ENCODE measurements around the gene JARID2. TPM values are rescaled to one million over a fixed set of nuclear protein-coding genes. Genes with fewer than 3 reads are reported as not detected.

Gene JARID2
- total RNA-seq, 2 donors from 2014 or later, result 7.9 to 8.6 TPM

DNA sequence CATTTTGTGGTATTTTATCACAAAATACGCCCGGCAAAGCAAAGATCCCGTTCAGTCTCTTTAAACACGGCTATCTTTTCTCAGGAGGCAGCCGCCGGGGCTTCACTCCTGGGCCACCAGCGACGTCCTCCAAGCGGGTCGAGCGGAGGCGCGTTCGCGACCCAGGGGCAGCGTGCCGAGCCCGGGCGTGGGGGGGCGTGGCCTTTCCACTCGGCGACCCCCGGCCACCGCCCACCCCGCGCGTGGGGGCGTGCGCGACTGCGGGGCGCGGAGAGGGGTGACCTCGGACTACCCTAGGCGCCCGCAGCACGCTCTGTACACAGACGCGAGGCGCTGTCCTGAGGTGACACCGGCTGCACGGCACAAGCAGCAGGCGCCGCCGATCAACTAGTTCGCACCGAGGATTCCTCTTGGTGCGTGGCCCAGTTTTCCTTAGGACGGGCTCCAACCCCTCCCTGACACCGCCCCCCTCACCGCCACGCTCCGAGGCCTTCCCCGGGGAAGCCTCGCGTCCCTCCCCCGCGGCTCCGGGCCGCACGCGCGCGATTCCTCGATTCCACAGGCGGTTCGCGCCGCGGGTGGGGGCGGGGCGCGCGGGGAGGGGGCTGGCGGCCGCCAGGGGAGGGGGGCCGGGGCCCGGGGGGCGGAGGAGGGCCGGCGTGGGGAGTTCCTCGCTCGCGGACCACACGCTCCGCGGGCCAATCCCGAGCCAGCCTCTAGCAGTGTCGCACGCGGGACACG, 1.1 kb upstream of the JARID2 start:
- intact Hi-C loops (cut with DNase I), result loop anchor here (5.0 to 10.0 kb wide), 3 partner anchors 143 to 370 kb away; no protein-coding TSS in a partner anchor
- peak; percentile 89 for DNase-seq
- peak; percentile 47 to 55 for ATAC-seq

DNA sequence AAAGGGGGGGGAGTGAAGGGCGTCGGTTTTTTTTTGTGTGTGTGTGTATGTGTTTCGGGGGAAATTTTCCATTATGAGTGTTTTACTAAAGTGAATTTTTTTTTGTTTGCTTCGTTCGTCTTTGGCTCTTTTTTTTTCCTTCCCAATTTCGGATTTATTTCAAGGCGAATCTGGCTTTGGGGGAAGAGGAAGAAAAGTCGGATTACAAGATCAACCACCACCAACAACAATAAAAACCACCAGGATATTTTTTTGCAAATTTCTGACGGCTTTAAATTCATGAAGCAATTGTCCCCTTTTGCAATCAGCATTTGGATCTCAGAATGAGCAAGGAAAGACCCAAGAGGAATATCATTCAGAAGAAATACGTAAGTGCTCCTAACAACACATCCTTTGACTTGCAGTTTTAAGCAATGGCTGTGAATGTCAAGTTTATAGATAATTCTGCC, 372 bp downstream of the JARID2 start:
- no peak for ATAC-seq

DNA sequence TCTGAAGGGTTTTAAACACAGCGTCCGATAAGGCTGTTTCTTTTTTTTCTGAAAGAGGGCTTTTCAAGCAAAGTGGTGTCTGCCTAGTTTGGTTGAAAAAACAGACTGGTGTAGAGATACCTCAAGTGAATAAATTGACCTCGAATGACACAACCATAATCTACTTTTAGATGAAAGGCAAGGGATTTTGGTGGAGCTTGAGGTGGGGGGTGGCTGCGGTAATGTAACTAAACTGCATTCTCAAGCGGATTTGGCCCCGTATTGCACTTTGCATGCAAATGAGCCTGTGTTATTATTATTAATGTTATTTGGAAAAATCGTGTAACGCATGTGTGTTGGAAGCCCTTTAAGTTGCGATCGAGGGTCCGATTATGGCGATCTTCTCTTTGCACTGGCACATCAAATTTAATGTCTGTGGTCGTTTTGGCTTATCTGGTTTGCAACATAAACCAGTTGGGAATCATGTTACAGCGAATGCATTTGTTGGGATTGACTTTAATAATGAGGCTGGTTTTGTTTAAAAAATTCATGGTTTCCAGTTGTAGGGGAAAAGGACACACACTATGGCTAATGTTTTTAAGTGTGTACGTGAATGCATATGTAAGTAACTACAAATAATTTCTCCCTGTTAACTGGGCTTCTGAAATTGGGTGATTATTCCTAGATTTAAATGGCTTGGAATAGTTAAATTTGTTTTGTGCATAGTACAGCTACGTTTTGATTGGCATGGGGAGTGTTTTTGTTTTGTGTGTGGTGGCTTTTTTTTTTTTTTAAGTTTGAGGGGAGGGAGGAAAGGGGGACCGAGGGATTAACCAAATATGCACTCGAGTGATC, 1.0 kb downstream of the JARID2 start:
- ATAC-seq (no peak), DNase-seq (no peak)
- intact Hi-C loops (cut with DNase I), result loop anchor here (5.0 to 10.0 kb wide), 3 partner anchors 140 to 372 kb away; no protein-coding TSS in a partner anchor

More for the DNA sequence above, 372 bp downstream of the JARID2 start:
- no peak for DNase-seq
- intact Hi-C loops (cut with DNase I), result loop anchor here (5.0 to 10.0 kb wide), 3 partner anchors 141 to 371 kb away; no protein-coding TSS in a partner anchor

DNA sequence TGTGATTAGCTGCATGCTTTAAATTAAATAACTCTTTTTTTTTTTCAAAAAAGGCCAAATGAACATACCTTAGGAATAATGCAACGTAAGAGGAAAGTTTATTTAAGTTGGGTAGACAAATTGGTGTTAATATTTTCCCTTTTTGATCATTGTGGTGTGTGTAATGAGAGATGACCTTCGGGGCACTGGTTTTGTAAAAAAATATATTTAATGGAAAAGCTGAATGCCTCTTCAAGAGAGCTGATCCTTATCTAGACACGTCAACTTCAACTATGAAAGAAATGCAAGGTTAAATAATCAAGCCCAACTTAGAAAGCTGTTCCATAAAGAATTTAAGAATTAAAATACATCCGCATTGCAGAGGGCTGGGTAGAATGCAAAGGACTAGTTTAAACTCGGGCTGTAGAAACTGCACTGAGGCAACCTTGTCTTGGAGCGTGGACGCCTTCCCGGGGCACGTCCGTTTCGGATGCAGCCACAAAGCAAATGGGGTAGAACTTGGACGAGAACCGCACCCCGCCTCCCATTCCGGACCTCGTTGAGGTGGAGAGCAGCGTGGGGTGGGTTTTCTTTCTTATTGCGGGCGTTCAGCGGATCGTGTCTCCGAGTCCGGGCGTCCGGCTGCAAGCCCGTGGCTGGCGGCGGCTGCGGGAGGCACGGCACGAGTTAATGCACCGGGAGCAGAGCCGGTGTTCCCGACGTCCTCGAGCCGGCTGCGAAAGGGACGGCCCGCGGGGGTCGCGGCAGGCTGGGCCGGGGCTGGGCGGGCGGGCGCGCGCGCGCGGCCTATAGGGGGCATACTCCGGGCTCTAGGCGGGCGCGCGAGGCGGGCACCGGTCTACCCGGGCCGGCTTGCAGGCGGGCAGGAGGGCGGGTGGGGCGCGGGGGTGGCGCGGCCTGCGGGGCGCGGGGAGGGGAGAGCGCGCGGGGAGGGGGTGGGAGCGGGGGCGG, 1.9 kb downstream of the JARID2 start:
- intact Hi-C loops (cut with DNase I), result loop anchor here (5.0 to 10.0 kb wide), 3 partner anchors 140 to 373 kb away; no protein-coding TSS in a partner anchor
- DNase-seq, result peak; percentile 66
- ATAC-seq, result no peak

DNA sequence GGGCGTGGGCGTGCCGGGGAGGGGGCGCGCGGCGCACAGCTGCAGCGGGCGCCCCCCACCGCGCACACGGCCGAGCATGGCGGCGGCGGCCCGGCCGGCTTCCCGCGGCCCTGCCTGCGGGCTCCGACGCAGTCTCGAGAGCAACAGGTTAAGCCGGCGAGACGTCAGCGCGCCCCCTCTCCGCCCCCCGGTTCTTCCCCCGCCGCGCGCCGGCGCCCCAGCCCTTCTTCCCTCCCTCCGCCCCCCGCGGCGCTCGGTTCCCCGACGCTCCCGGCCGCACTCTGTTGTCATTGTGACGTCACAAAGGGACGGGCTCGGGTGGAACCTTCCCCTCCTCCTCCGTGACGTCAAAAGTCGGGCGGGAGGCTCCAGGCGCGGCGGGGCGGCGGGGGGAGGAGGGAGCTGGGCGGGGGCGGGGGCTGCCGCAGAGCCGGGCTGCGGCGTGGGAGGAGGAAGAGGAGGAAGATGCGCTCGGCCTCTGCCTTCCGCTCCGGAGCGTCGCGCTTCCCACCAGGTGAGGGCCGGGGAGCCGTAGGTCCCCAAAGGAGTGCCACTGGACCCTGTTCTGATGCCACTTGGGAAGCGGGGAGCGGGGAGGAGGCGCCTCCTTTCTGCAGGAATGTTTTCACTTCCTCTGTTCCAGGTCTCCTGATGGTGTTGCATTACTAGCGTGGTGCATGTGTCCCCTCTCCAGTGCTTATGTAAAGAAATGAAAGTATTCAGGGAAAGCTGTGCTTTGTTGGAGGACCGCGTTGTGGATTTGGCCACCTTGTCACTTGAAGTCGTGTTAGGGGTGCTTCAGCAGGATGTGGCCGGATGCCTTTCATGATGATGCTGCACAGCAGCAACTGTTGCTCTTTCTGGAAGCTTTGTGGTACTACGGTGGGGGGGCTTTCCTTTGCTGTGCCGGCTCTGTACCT, 2.8 kb downstream of the JARID2 start:
- intact Hi-C loops (cut with DNase I), result loop anchor here (5.0 to 10.0 kb wide), 3 partner anchors 139 to 374 kb away; no protein-coding TSS in a partner anchor
- peak; percentile 98 for DNase-seq
- ATAC-seq, result peak; percentile 63 to 71

DNA sequence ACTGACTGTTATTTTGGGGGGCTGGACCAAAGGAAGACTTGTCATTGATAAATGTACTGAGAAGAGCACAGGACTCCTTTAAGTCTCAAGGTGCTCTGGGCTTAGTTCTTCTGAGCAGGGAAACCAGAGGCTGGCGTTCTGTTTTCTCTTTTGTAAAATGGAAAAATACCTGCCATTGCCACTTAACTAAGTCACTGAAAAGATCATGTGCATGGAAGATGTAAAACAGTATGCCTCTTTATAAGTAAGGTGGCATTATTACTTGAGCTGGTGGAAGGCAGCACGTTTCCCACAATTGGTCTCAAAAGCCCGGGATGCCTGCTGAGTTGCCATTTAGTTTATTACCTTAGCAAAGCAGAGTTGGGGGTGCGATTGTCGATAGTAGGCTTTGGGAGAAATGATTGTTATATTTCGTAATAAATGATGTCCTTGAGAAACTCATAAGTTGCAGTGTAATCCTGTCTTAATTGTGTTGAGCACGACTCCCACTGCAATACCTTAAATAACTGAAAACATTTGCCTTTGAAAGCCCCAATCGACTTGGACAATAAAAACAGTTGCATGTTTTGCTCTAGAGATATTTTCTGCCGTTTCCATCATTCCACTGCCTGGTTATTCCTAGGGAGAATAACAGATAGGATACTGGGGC, 3.6 kb downstream of the JARID2 start:
- no peak for DNase-seq
- intact Hi-C loops (cut with DNase I), result loop anchor here (5.0 to 10.0 kb wide), 6 partner anchors 65 to 375 kb away; no protein-coding TSS in a partner anchor
- no peak for ATAC-seq

DNA sequence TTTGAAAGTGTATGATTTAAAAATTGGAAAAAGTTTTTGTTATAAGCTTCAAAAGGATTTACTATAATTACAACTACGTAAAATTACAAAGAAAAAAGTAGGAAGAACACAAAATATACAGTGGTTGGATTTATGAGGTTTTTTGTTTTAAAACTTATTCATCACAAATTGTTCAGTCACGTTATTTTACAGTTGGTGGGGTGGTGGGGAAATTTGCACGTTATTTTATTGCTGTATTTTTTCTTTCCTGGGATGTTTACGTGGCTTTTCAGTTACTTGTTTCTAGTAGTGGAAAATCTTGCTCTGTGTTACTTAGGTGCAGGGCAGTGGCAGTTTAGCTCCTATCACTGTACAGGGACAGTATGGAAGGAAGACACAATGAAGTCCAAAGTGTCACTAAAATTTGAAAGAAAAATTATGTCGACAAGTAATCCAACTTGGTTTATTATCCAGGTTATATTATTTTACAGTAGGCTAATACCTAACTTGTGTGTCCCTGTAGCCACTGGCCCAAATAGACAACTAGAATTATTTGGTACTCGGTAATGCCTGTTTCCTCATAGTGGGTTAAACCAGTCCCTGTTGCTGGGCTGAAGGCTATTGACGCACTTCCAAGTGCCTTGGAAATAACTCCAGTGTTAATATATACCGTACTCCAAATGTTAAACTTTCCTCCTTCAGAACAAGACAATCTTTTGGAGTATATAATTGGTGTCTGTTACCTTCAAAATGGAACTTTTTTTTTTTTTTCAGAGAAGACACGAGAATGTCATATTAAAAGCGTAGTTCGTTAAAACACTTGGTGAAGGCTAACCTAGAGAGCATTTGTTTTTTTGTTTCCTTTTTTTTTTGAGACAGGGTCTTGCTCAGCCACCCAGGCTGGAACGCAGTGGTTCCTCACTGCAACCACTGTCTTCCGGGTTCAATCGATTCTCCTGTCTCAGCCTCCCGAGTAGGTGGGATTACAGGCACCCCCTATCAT, 4.6 kb downstream of the JARID2 start:
- intact Hi-C loops (cut with DNase I), result loop anchor here in 1 of 2 donors (5.0 to 10.0 kb wide), 3 partner anchors 64 to 192 kb away; no protein-coding TSS in a partner anchor
- DNase-seq (no peak), ATAC-seq (no peak)

DNA sequence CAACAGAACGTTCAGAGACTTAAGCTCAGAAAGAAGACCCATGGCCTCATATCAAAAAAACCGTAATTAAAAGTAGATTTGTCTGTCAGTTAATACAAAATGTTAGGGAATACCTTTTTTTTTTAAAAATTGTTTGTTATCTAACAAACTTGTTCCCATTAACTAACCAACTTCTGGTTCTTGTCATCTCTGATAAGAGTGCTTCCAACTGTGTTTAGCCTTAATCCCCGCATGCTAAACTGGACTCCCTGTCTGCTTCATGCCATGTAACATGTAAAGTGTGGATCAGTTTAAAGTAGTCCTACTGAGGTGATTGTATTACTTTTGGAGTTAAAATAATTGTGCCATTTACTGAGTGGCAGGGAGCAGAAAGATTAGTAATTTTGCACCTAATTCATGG, 6.3 kb downstream of the JARID2 start:
- intact Hi-C loops (cut with DNase I), result loop anchor here in 1 of 2 donors (5.0 to 10.0 kb wide), 3 partner anchors 63 to 190 kb away; no protein-coding TSS in a partner anchor
- no peak for ATAC-seq
- DNase-seq, result no peak

DNA sequence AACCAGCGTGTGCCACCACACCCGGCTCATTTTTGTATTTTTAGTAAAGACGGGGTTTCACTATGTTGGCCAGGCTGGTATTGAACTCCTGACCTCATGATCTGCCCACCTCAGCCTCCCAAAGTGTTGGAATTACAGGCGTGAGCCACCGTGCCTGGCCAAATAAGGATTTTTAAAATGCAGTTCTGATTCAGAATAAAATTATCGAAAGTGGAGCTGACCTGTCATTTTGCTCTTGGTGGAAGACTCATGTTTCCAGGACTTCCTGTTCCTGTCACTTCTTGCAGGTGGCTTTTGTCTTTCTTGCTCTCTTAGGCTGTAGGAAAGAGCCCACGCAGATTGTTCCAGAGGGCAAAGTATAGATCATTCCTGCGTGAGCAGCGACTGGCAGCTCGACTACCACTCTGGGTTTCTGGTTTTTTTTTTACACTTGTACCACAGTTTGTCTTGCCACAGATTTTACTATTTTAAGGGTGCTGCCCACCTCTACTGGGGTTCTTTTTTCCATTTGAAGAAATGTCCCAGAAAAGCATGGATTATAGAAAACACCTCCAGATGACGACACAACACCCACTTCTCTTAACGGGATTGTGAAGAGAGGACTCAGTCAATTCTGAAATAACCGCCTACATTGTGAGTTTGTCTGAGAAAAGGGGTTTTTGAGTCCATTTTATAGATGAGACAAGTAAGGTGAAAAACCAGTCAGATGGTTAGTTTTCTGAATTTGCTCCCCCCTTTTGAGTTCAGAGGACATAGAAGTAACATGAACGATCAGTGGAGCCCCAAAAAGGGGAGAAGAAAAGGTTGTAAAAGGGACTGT, 7.5 kb downstream of the JARID2 start:
- DNase-seq, result no peak
- intact Hi-C loops (cut with DNase I), result loop anchor here in 1 of 2 donors (5.0 to 10.0 kb wide), 3 partner anchors 61 to 189 kb away; no protein-coding TSS in a partner anchor
- no peak for ATAC-seq

DNA sequence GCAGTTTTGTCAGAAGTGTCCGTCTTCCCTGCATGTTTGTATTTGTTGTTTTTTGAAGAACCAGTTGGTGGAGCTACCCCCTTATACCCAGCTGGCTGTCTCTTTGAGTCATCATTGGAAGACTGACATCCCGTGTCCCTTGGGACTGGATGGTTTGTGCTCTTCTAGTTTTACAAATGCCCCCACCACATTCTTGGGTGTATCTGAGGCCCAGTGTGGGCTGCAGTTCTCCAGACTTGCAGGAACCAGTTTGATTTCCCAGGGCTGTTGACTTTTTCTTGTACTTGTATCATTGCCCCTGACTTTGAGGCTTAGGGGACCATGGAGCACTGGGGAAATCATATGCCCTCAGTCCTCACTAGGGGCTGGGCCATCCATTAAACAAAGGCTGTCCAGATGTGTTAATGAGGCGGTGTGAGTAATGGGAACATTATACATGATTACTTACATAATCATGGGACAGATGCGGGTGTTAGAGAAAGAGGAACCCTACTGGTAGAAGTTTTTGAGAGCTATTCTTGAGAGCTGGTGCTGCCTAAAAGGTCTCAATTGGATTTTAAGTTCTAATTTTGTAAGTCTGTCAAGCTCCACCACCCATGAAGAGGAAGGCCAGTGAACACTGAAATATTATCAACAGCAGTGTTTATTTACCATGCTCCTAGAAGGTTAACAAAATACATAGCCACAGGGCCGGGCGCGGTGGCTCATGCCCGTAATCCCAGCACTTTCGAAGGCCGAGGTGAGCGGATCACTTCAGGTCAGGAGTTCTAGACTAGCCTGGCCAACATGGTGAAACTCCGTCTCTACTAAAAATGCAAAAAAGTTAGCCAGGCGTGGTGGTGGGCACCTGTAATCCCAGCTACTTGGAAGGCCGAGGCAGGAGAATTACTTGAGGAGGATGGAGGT, 8.5 kb downstream of the JARID2 start:
- DNase-seq, result no peak
- intact Hi-C loops (cut with DNase I), result loop anchor here in 1 of 2 donors (5.0 to 10.0 kb wide), 3 partner anchors 60 to 188 kb away; no protein-coding TSS in a partner anchor
- peak in 1 of 2 donors; percentile 6 for ATAC-seq

DNA sequence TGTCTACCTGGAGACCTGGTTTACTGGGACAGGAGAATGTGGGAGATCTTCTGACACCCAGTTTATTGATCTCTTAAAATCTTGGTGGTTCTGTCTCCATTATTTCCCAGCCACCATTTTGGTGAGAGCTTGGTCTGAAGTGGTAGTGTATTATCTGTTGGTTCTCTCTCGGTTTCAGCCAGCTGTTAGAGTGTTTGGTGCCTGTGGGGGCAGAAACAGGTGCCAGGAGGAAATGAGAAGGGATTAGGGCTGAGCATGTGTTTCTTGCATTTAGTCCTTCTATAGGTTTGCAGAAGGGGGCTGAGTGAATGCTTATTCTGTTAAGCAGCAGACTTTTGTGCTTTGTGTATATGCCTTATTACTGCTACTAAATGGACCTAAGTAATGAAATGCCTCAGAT, 9.6 kb downstream of the JARID2 start:
- DNase-seq (no peak), ATAC-seq (no peak)
- intact Hi-C loops (cut with DNase I), result loop anchor here in 1 of 2 donors (5.0 to 10.0 kb wide), 3 partner anchors 59 to 237 kb away; no protein-coding TSS in a partner anchor

DNA sequence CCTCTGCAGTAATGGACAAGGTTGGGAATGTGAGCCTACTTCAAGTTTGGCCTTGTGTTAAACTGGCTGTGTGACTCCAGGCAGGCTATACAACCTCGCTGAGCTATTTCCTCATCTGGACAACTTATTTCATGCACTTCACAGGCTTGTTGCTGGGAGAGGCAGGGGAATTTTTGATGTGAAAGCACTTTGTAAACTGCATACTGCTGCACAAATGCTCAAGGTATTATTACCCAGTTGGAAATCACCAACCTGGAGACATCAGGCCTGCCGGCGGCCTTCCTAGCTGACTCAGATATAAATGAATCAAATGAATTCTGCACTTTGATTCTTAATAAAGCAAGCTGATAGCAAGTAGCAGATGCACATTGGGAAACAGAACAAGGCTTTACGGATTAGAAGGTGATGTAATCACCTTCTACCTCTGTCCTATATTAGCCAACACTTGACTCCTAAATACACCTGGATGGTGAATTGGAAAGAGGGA, 10.1 kb downstream of the JARID2 start:
- DNase-seq (no peak), ATAC-seq (no peak)
- intact Hi-C loops (cut with DNase I), result loop anchor here in 1 of 2 donors (5.0 to 10.0 kb wide), 3 partner anchors 59 to 236 kb away; no protein-coding TSS in a partner anchor

DNA sequence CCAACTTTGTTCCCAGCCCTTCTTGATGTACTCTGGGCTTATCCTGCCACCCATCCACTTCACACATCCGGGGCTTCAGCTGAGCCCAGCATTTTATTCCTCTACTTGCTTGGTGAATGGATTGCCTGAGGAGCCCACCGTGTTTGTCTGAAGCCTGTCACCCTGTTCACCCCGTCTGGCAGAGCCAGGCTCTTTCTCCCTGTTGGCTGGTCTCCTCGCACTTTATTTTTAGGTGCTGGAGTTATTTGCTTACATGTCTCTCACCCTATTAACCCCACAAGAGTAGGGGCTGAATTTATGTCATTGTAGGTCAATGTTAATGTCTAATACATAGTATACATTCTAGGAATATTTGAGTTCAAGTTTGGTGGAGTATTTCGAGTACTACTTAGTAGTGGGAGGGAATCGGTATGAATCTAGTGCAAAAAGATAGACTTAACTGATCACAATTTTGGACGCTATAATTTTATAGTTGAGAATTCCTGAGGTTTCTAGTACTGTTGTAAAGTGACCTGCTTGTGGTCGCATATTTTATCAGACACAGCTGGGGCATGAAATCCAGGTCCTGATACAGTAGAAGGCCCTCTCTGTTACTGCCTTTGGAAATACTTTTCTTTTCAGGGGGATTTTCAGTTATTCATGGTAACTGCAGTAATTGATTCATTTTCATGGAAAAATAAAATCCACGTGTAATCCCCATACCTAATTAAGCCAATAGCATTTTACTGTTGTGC, 10.8 kb downstream of the JARID2 start:
- intact Hi-C loops (cut with DNase I), result loop anchor here in 1 of 2 donors (5.0 to 10.0 kb wide), 3 partner anchors 58 to 236 kb away; no protein-coding TSS in a partner anchor
- DNase-seq, result no peak
- ATAC-seq, result peak; percentile 31 to 70

Measured in left cardiac atrium (tissue), 4 donors.